Panc1 (cell line): ENCODE results near the gene ZNF334. TPM values are rescaled to one million over a fixed set of nuclear protein-coding genes. Genes with fewer than 3 reads are reported as not detected.

ENCODE experiments used
- ATAC-seq: fragments of 200-7000 bp; cut with Tn5 transposase; 2 replicates; pipeline ENCODE4 v1.9.1; 2020; ENCODE audit warnings: mild to moderate bottlenecking, moderate library complexity
- BruUV-seq: library from RNA; stranded (reverse); fragments of 400-500 nt; replicated peaks from 2 replicates; lab custom pipeline; 2021; lab: Mats Ljungman, UMichigan
- CTCF ChIA-PET: fragments of 300-600 bp; sonication (Branson Sonifier 250); formaldehyde crosslinking; loops from one replicate; lab custom pipeline; 2022; ENCODE audit warnings: antibody characterized with exemption; lab: Charles Lee
- POLR2A ChIA-PET: fragments of 300-600 bp; sonication (Branson Sonifier 250); formaldehyde crosslinking; loops from one replicate; lab custom pipeline; 2022; ENCODE audit warnings: antibody characterized with exemption; lab: Charles Lee
- DNase-seq: peaks from one replicate; pipeline ENCODE4 v3.0.0-alpha.2; 2010; ENCODE audit warnings: low read depth, low spot score
- H3K27ac ChIP-seq: 2 replicates; pipeline ENCODE4 v1.5.1; 2011; ENCODE audit warnings: mild to moderate bottlenecking, low read length, inconsistent platforms
- H3K27me3 ChIP-seq: fragments of 200-500 bp; sonication (Bioruptor generic); 2 replicates; pipeline ENCODE4 v1.6.0; 2014; ENCODE audit warnings: low read length, inconsistent platforms; ENCODE audit not compliant: control insufficient read depth, insufficient read depth
- H3K36me3 ChIP-seq: fragments of 200-500 bp; sonication (Bioruptor generic); 2 replicates; pipeline ENCODE4 v1.5.1; 2014; ENCODE audit warnings: inconsistent platforms, mild to moderate bottlenecking, low read length, moderate library complexity; ENCODE audit not compliant: control insufficient read depth, insufficient read depth
- H3K4me1 ChIP-seq: 2 replicates; pipeline ENCODE4 v1.5.1; 2011; ENCODE audit warnings: inconsistent platforms, mild to moderate bottlenecking, low read length, moderate library complexity; ENCODE audit not compliant: control insufficient read depth, insufficient read depth
- H3K4me3 ChIP-seq, 2 experiments: 2 replicates each; pipeline ENCODE4 v1.5.1; 2011 to 2012; ENCODE audit warnings: low read depth in 2 of 2, low read length in 2 of 2, mild to moderate bottlenecking in 2 of 2, inconsistent platforms in 1 of 2, moderate library complexity in 1 of 2
- H3K9me3 ChIP-seq: fragments of 200-500 bp; sonication (Bioruptor generic); 2 replicates; pipeline ENCODE4 v1.5.1; 2014; ENCODE audit warnings: low read depth, mild to moderate bottlenecking, inconsistent platforms, low read length, moderate library complexity; ENCODE audit not compliant: control insufficient read depth, insufficient read depth
- POLR2AphosphoS5 ChIP-seq: IDR thresholded peaks from 2 replicates; pipeline ENCODE4 v1.6.1; 2012; ENCODE audit warnings: mild to moderate bottlenecking, low read depth, low read length, moderate library complexity
- SIN3A ChIP-seq: IDR thresholded peaks from 2 replicates; pipeline ENCODE4 v1.6.1; 2012; ENCODE audit warnings: low read depth, mild to moderate bottlenecking, low read length, moderate library complexity, borderline replicate concordance; ENCODE audit not compliant: insufficient read depth
- TCF7L2 ChIP-seq: IDR thresholded peaks from 2 replicates; pipeline ENCODE4 v1.6.1; 2011; ENCODE audit warnings: mild to moderate bottlenecking, low read depth, low read length, inconsistent platforms
- in situ Hi-C: cut with HindIII; loops from 2 replicates; pipeline ENCODE4 v1.10.0; 2016; ENCODE audit warnings: low sequenced_read_pairs, low pct_unique_long_range_greater_than_20kb
- intact Hi-C: fragments of 100-400 bp; cut with micrococcal nuclease; formaldehyde crosslinking; loops from one replicate; pipeline ENCODE4 v1.10.0; 2022; ENCODE audit not compliant: unreplicated experiment
- total RNA-seq: library from RNA; stranded (reverse); gene quantifications from one replicate; pipeline ENCODE4 v1.2.1, GENCODE V29; 2021; ENCODE audit not compliant: unreplicated experiment
- TF ChIP-seq, protein P1 (sequence below), 2 experiments: IDR thresholded peaks; 2 replicates each; pipeline ENCODE4 v1.6.1; 2011 to 2012; ENCODE audit warnings: low read depth in 2 of 2, control low read depth in 1 of 2, low read length in 1 of 2, mild to moderate bottlenecking in 1 of 2, moderate library complexity in 1 of 2; ENCODE audit not compliant: insufficient read depth in 1 of 2
- TF ChIP-seq, protein P2 (sequence below): fragments of 450-650 bp; IDR thresholded peaks from 2 replicates; pipeline ENCODE4 v1.5.1; 2017; ENCODE audit warnings: mild to moderate bottlenecking

Gene ZNF334
- total RNA-seq, 1 experiment from 2014 or later, result 0.28 TPM

DNA sequence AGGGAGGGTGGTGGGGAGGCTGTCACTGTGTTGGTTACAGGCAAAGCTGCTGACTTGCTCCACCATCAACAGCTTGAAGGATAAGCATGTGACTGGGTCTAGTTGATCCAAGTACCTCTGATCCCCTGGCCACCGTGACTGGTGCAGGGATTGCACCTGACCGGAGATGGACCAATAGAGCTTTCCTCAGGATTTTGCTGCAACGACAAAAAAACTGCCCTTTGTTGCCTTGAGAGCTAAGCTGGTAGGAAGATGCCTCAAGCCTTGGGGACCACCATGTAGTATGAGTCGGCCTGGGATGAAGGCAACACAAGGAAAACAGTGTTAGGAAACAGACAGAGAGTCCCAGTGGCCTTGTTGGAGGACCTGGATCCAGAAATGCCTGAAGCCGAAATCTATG is 35.3 kb upstream of the ZNF334 start:
- no peak overlapping the region for H3K4me3 ChIP-seq
- BruUV-seq, result no TSS peak
- no peak overlapping the region for H3K27ac ChIP-seq
- ChIA-PET POLR2A (no interaction called here), CTCF (no interaction called here)
- DNase-seq (no peak), ATAC-seq (no peak)
- H3K4me1 ChIP-seq, result no peaks in the 10 kb centered on the region
- intact Hi-C loops (no loop called here), in situ Hi-C loops (no loop called here)
- no peaks in the 10 kb centered on the region for H3K27me3 ChIP-seq
- H3K36me3 ChIP-seq, result no peaks in the 10 kb centered on the region
- no peak for TF ChIP-seq SIN3A
- no peaks in the 10 kb centered on the region for H3K9me3 ChIP-seq

DNA sequence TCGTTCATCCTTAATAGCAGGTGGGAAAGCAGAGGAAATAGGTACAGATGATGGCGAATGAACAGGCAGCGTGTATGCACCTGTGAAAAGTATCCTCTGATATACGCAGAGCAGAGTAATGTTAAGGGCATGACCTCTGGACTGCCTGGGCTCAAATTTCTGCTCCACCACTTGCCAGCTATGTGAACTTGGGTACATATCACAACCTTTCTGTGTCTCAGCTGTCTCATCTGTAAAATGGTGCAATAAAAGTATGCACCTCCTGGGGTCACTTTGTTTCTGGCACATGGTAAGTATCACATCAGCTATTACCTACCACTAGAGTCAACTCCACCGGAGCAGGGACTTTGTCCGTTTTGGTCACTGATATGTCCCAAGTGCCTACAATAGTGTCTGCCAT is 34.6 kb upstream of the ZNF334 start:
- CTCF ChIA-PET, result no interaction called here
- ATAC-seq (no peak), DNase-seq (no peak)
- Histone ChIP-seq H3K27me3 (no peaks in the 10 kb centered on the region), H3K36me3 (no peaks in the 10 kb centered on the region), H3K9me3 (no peaks in the 10 kb centered on the region), H3K4me3 (no peak overlapping the region), H3K4me1 (no peaks in the 10 kb centered on the region), H3K27ac (no peak overlapping the region)
- TF ChIP-seq SIN3A, result no peak
- no peak for TF ChIP-seq POLR2AphosphoS5
- TF ChIP-seq, protein P1, sequence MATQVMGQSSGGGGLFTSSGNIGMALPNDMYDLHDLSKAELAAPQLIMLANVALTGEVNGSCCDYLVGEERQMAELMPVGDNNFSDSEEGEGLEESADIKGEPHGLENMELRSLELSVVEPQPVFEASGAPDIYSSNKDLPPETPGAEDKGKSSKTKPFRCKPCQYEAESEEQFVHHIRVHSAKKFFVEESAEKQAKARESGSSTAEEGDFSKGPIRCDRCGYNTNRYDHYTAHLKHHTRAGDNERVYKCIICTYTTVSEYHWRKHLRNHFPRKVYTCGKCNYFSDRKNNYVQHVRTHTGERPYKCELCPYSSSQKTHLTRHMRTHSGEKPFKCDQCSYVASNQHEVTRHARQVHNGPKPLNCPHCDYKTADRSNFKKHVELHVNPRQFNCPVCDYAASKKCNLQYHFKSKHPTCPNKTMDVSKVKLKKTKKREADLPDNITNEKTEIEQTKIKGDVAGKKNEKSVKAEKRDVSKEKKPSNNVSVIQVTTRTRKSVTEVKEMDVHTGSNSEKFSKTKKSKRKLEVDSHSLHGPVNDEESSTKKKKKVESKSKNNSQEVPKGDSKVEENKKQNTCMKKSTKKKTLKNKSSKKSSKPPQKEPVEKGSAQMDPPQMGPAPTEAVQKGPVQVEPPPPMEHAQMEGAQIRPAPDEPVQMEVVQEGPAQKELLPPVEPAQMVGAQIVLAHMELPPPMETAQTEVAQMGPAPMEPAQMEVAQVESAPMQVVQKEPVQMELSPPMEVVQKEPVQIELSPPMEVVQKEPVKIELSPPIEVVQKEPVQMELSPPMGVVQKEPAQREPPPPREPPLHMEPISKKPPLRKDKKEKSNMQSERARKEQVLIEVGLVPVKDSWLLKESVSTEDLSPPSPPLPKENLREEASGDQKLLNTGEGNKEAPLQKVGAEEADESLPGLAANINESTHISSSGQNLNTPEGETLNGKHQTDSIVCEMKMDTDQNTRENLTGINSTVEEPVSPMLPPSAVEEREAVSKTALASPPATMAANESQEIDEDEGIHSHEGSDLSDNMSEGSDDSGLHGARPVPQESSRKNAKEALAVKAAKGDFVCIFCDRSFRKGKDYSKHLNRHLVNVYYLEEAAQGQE (IDR thresholded peaks at IDR 0.05; ENCODE audit: insufficient read depth in 1 of 2, low read depth in 2 of 2, low read length in 1 of 2), result no peak
- TF ChIP-seq, protein P2, sequence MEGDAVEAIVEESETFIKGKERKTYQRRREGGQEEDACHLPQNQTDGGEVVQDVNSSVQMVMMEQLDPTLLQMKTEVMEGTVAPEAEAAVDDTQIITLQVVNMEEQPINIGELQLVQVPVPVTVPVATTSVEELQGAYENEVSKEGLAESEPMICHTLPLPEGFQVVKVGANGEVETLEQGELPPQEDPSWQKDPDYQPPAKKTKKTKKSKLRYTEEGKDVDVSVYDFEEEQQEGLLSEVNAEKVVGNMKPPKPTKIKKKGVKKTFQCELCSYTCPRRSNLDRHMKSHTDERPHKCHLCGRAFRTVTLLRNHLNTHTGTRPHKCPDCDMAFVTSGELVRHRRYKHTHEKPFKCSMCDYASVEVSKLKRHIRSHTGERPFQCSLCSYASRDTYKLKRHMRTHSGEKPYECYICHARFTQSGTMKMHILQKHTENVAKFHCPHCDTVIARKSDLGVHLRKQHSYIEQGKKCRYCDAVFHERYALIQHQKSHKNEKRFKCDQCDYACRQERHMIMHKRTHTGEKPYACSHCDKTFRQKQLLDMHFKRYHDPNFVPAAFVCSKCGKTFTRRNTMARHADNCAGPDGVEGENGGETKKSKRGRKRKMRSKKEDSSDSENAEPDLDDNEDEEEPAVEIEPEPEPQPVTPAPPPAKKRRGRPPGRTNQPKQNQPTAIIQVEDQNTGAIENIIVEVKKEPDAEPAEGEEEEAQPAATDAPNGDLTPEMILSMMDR, result no peak
- no peak for TF ChIP-seq TCF7L2
- POLR2A ChIA-PET, result no interaction called here
- BruUV-seq, result no TSS peak
- in situ Hi-C loops, result no loop called here
- intact Hi-C loops, result no loop called here

DNA sequence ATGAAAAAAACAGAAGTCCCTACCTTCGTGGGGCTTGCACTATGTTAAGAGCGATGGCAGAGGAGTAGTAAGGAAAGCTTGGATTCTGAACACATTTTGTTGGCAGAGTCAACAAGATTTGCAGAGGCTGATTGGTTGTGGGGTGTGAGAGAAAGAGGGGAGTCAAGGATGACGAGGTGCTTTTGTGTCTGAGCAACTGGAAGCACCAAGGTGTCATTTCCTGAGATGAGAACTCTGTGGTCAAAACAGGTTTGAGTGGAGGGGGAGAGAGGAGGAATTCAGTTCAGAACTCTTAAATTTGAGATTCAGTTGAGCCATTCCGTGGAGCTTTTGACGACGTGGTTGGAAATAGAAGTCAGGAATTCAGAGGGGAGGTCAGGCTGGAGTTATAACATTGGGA is 33.6 kb upstream of the ZNF334 start:
- in situ Hi-C loops, result no loop called here
- ChIA-PET CTCF (no interaction called here), POLR2A (no interaction called here)
- Histone ChIP-seq H3K9me3 (no peaks in the 10 kb centered on the region), H3K27ac (no peak overlapping the region), H3K36me3 (no peaks in the 10 kb centered on the region), H3K4me3 (no peak overlapping the region), H3K4me1 (no peaks in the 10 kb centered on the region), H3K27me3 (no peaks in the 10 kb centered on the region)
- DNase-seq (no peak), ATAC-seq (no peak)
- no TSS peak for BruUV-seq
- TF ChIP-seq POLR2AphosphoS5, result no peak
- no peak for TF ChIP-seq SIN3A
- TF ChIP-seq TCF7L2, result no peak
- TF ChIP-seq, protein P1 (IDR thresholded peaks at IDR 0.05; ENCODE audit: insufficient read depth in 1 of 2, low read depth in 2 of 2, low read length in 1 of 2), result no peak
- TF ChIP-seq, protein P2, result no peak
- intact Hi-C loops, result no loop called here
